ENCODE data around the gene DPCD.

- TF ChIP-seq, protein P1, sequence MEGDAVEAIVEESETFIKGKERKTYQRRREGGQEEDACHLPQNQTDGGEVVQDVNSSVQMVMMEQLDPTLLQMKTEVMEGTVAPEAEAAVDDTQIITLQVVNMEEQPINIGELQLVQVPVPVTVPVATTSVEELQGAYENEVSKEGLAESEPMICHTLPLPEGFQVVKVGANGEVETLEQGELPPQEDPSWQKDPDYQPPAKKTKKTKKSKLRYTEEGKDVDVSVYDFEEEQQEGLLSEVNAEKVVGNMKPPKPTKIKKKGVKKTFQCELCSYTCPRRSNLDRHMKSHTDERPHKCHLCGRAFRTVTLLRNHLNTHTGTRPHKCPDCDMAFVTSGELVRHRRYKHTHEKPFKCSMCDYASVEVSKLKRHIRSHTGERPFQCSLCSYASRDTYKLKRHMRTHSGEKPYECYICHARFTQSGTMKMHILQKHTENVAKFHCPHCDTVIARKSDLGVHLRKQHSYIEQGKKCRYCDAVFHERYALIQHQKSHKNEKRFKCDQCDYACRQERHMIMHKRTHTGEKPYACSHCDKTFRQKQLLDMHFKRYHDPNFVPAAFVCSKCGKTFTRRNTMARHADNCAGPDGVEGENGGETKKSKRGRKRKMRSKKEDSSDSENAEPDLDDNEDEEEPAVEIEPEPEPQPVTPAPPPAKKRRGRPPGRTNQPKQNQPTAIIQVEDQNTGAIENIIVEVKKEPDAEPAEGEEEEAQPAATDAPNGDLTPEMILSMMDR (IDR thresholded peaks at IDR 0.05): no peak
- TF ChIP-seq POLR2A (IDR thresholded peaks at IDR 0.05) (no peak), EP300 (IDR thresholded peaks at IDR 0.05) (no peak)
These were observed 68.8 kb downstream of the DPCD start for GRCh38 chr10:101656890-101657289.

All from ovary (tissue), 3 donors.